Measurements from ENCODE around the gene BCL7C.
"Not testable (repeated sequence)": the region's sequence is repeated elsewhere in the genome, so short reads cannot be mapped to it uniquely, and the experiment has no call there.

Gene BCL7C

GRCh38 chr16:30893744-30894539 lies at the start of gene BCL7C:
Gene BCL7C, minus strand, starts transcription at chr16:30894077. Its CDS starts 133 bp downstream, at chr16:30893944.
- H3K4me3 ChIP-seq (ENCODE audit: low read length), result peak within 1 kb of the TSS; percentile 69
- no peak for TF ChIP-seq ZNF274 (IDR thresholded peaks at IDR 0.05; ENCODE audit: low read depth, low read length)

- no peak overlapping the region for H3K4me3 ChIP-seq (ENCODE audit: low read length)
- TF ChIP-seq ZNF274 (IDR thresholded peaks at IDR 0.05; ENCODE audit: low read depth, low read length), result no peak
Measured at GRCh38 chr16:30942426-30942806, 48.5 kb upstream of the BCL7C start.

GRCh38 chr16:30941600-30942425 lies 47.9 kb upstream of the BCL7C start:
- no peak overlapping the region for H3K4me3 ChIP-seq (ENCODE audit: low read length)
- TF ChIP-seq ZNF274 (IDR thresholded peaks at IDR 0.05; ENCODE audit: low read depth, low read length), result no peak

GRCh38 chr16:30939571-30939970 lies 45.7 kb upstream of the BCL7C start:
- not testable (repeated sequence) for H3K4me3 ChIP-seq (ENCODE audit: low read length)

- H3K4me3 ChIP-seq (ENCODE audit: low read length), result no peak overlapping the region
- TF ChIP-seq ZNF274 (IDR thresholded peaks at IDR 0.05; ENCODE audit: low read depth, low read length), result no peak
Measured at GRCh38 chr16:30937692-30938091, 43.8 kb upstream of the BCL7C start.

GRCh38 chr16:30934827-30935557 lies 41.1 kb upstream of the BCL7C start:
- TF ChIP-seq ZNF274 (IDR thresholded peaks at IDR 0.05; ENCODE audit: low read depth, low read length), result no peak
- H3K4me3 ChIP-seq (ENCODE audit: low read length), result no peak overlapping the region

GRCh38 chr16:30931068-30931650 lies 37.3 kb upstream of the BCL7C start:
- no peak overlapping the region for H3K4me3 ChIP-seq (ENCODE audit: low read length)
- TF ChIP-seq ZNF274 (IDR thresholded peaks at IDR 0.05; ENCODE audit: low read depth, low read length), result no peak

GRCh38 chr16:30930160-30930571 lies 36.3 kb upstream of the BCL7C start:
- no peak for TF ChIP-seq ZNF274 (IDR thresholded peaks at IDR 0.05; ENCODE audit: low read depth, low read length)
- no peak overlapping the region for H3K4me3 ChIP-seq (ENCODE audit: low read length)

GRCh38 chr16:30929167-30929566 lies 35.3 kb upstream of the BCL7C start:
- H3K4me3 ChIP-seq (ENCODE audit: low read length), result no peak overlapping the region
- no peak for TF ChIP-seq ZNF274 (IDR thresholded peaks at IDR 0.05; ENCODE audit: low read depth, low read length)

- TF ChIP-seq ZNF274 (IDR thresholded peaks at IDR 0.05; ENCODE audit: low read depth, low read length), result no peak
- H3K4me3 ChIP-seq (ENCODE audit: low read length), result no peak overlapping the region
Measured at GRCh38 chr16:30928390-30928789, 34.5 kb upstream of the BCL7C start.

GRCh38 chr16:30927789-30928378 lies 34.0 kb upstream of the BCL7C start:
- no peak for TF ChIP-seq ZNF274 (IDR thresholded peaks at IDR 0.05; ENCODE audit: low read depth, low read length)
- H3K4me3 ChIP-seq (ENCODE audit: low read length), result no peak overlapping the region

GRCh38 chr16:30926937-30927788 lies 33.3 kb upstream of the BCL7C start:
- TF ChIP-seq ZNF274 (IDR thresholded peaks at IDR 0.05; ENCODE audit: low read depth, low read length), result no peak
- H3K4me3 ChIP-seq (ENCODE audit: low read length), result no peak overlapping the region
